BJ (cell line): ENCODE measurements around the gene MAPK9. TPM values are rescaled to one million over a fixed set of nuclear protein-coding genes. Genes with fewer than 3 reads are reported as not detected.

Experiments used
- CTCF ChIA-PET: fragments of 350-600 bp; formaldehyde crosslinking; extraction: SDS; loops from one replicate; lab custom pipeline; 2021; ENCODE audit warnings: antibody characterized with exemption, inconsistent platforms; lab: Yijun Ruan, JAX
- POLR2A ChIA-PET: fragments of 300-600 bp; sonication (Branson Sonifier 250); formaldehyde crosslinking; extraction: SDS; loops from one replicate; lab custom pipeline; 2021; ENCODE audit warnings: antibody characterized with exemption; lab: Charles Lee
- DNase-seq: peaks from one replicate; pipeline ENCODE4 v3.0.0-alpha.2; 2011; ENCODE audit warnings: low read depth
- H3K27me3 ChIP-seq: 2 replicates; pipeline ENCODE4 v1.6.0; 2011; ENCODE audit warnings: low read length; ENCODE audit not compliant: control insufficient read depth, insufficient read depth
- H3K36me3 ChIP-seq: 2 replicates; pipeline ENCODE4 v1.5.1; 2011; ENCODE audit warnings: low read length; ENCODE audit not compliant: control insufficient read depth, insufficient read depth
- H3K4me3 ChIP-seq: 2 replicates; pipeline ENCODE4 v1.5.1; 2011; ENCODE audit warnings: low read depth, mild to moderate bottlenecking, control low read depth, low read length
- CTCF ChIP-seq: IDR thresholded peaks from 2 replicates; pipeline ENCODE4 v1.5.1; 2011; ENCODE audit warnings: low read depth, mild to moderate bottlenecking, control low read depth, inconsistent platforms, low read length, moderate library complexity; ENCODE audit not compliant: insufficient read depth
- polyA plus RNA-seq: library from polyadenylated mRNA; depleted of rRNA; stranded (reverse); fragments of >200 nt; gene quantifications from 2 replicates; pipeline ENCODE4 v1.2.3, GENCODE V29; 2011

The MAPK9 gene
- polyA plus RNA-seq, 1 experiment = 35.0 TPM

GRCh38 chr5:180234271-180234670 lies 57.6 kb downstream of the MAPK9 start:
- no peak for DNase-seq
- Histone ChIP-seq H3K4me3 (no peak overlapping the region), H3K27me3 (no peaks in the 10 kb centered on the region), H3K36me3 (peaks cover 11% of the 10 kb centered on the region)
- CTCF ChIA-PET = no interaction called here
- no peak for TF ChIP-seq CTCF
- POLR2A ChIA-PET = no interaction called here

GRCh38 chr5:180233729-180234128 lies 58.2 kb downstream of the MAPK9 start:
- ChIA-PET POLR2A (no interaction called here), CTCF (no interaction called here)
- no peak for DNase-seq

GRCh38 chr5:180230017-180230416 lies 61.9 kb downstream of the MAPK9 start:
- Histone ChIP-seq H3K27me3 (no peaks in the 10 kb centered on the region), H3K36me3 (peaks cover 4% of the 10 kb centered on the region), H3K4me3 (no peak overlapping the region)
- ChIA-PET CTCF (interaction anchor here (0.6 kb wide), 1 partner anchor 183 kb away, joined by 3 read pairs; no protein-coding TSS in a partner anchor), POLR2A (no interaction called here)
- no peak for DNase-seq
- TF ChIP-seq CTCF = no peak

More at GRCh38 chr5:180233729-180234128, 58.2 kb downstream of the MAPK9 start:
- no peaks in the 10 kb centered on the region for H3K27me3 ChIP-seq
- H3K36me3 ChIP-seq = peaks cover 8% of the 10 kb centered on the region
- no peak for TF ChIP-seq CTCF
- H3K4me3 ChIP-seq = no peak overlapping the region

GRCh38 chr5:180222056-180222455 lies 69.8 kb downstream of the MAPK9 start:
- TF ChIP-seq CTCF = no peak
- POLR2A ChIA-PET = no interaction called here
- Histone ChIP-seq H3K27me3 (no peaks in the 10 kb centered on the region), H3K36me3 (no peaks in the 10 kb centered on the region), H3K4me3 (no peak overlapping the region)
- no peak for DNase-seq
- CTCF ChIA-PET = interaction anchor here (1.4 kb wide), 1 partner anchor 12 kb away, joined by 3 read pairs; no protein-coding TSS in a partner anchor

- no peaks in the 10 kb centered on the region for H3K27me3 ChIP-seq
- TF ChIP-seq CTCF = no peak
- no peaks in the 10 kb centered on the region for H3K36me3 ChIP-seq
- DNase-seq = no peak
- ChIA-PET POLR2A (no interaction called here), CTCF (interaction anchor here (0.5 to 0.9 kb wide), 2 partner anchors 54 to 571 kb away, joined by 3 read pairs; no protein-coding TSS in a partner anchor)
- no peak overlapping the region for H3K4me3 ChIP-seq
Observed at GRCh38 chr5:180217797-180218196, 74.1 kb downstream of the MAPK9 start.
